ENCODE results near the gene LAMB2.

LAMB2 gene

DNA sequence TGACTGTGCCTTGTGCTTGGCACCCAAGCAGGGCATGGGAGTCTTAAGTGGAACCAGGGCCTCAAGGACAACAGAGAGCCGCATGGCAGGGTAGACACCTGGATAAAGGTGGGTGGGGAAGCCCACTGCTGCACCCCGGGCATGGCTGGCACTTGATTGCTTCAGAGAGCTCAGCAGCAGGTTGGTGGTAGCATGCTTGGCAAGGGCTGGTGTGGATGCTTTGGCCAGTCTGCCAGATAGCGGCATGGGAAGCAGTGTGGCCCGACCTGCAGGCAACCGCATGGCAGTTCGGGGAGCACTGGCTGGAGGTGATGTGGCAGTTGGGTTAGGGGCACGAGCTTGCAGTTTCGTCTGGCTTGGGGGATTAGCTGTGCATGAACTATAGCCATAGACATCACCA lies 30.8 kb upstream of the LAMB2 start:
- Histone ChIP-seq H3K36me3 (ENCODE audit: control insufficient read depth, insufficient read depth, low read length) (peaks cover 19% of the 10 kb centered on the region), H3K4me3 (replicated peaks; ENCODE audit: low read depth, low read length) (no peak overlapping the region), H3K27me3 (replicated peaks; ENCODE audit: control insufficient read depth, insufficient read depth, low read length) (no peaks in the 10 kb centered on the region)
- TF ChIP-seq, protein P1, sequence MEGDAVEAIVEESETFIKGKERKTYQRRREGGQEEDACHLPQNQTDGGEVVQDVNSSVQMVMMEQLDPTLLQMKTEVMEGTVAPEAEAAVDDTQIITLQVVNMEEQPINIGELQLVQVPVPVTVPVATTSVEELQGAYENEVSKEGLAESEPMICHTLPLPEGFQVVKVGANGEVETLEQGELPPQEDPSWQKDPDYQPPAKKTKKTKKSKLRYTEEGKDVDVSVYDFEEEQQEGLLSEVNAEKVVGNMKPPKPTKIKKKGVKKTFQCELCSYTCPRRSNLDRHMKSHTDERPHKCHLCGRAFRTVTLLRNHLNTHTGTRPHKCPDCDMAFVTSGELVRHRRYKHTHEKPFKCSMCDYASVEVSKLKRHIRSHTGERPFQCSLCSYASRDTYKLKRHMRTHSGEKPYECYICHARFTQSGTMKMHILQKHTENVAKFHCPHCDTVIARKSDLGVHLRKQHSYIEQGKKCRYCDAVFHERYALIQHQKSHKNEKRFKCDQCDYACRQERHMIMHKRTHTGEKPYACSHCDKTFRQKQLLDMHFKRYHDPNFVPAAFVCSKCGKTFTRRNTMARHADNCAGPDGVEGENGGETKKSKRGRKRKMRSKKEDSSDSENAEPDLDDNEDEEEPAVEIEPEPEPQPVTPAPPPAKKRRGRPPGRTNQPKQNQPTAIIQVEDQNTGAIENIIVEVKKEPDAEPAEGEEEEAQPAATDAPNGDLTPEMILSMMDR (IDR thresholded peaks at IDR 0.05; ENCODE audit: insufficient read depth, low read length, poor library complexity, severe bottlenecking) = no peak
- no peak for DNase-seq (ENCODE audit: extremely low read depth, insufficient read length)

DNA sequence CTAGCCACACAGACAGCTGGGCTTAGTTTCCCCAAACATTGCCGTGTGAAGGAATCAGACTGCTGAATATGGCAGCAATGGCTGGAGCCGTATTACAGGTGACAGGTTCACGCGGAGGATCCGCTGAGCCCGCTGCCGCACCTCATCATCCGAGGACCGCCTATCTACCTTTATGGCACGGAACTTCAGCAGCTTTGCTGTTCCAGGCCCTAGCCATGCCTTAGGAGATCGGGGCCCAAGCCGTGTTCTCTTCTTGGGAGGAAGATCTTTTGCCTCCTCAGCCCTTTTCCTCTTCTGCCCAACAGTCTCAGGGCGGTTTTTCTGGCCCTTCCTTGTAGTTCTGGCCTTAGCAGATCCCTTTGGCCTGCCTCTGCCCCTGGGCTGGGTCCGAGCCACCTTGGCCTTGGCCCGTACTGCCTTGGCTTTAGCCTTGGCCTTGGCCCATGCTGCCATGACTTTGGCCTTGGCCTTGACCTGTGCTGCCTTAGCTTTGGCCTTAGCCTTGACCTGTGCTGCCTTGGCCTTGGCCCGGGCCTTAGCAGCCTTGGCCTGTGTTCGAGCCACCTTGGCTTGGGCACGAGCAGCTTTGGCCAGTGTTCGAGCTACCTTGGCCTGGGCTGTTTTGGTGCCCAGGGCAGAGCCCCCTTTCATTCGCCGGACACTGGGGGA lies 30.0 kb upstream of the LAMB2 start:
- Histone ChIP-seq H3K4me3 (replicated peaks; ENCODE audit: low read depth, low read length) (no peak overlapping the region), H3K27me3 (replicated peaks; ENCODE audit: control insufficient read depth, insufficient read depth, low read length) (no peaks in the 10 kb centered on the region), H3K36me3 (ENCODE audit: control insufficient read depth, insufficient read depth, low read length) (peaks cover 19% of the 10 kb centered on the region)
- TF ChIP-seq, protein P1 (IDR thresholded peaks at IDR 0.05; ENCODE audit: insufficient read depth, low read length, poor library complexity, severe bottlenecking) = no peak
- DNase-seq (ENCODE audit: extremely low read depth, insufficient read length) = no peak

DNA sequence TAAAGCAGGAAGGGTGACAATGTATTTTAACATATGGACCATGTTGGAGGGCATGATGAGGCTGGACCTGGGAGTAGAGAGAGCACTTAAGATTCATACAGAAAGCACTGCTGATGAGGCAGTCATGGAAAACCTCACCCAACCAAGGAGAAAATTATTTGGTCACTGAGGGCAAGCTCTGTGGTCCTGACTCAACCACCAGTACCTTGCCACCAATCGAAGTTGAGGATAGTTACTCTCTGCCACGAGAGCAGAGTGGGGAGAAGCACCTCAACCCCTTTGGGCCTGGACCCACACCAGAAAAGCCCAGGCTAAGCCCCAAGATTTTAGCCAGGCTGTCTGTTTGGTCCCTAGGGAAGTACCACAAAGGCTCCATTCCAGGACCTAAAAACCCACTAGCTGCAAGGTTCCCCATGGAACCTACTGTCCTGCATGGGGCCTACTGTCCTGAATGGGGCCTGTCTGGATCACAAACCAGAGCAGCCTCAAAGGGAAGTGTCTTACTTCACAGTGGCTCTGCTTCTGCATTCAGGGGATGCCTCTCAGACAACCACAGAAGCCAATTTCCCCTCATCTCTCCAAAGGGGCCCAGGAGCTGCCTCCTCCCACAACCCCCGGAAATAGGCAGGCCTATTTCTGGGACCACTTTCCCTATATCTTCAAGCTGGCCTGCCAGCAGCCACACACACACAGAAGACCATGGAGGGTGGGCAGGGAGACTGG lies 29.1 kb upstream of the LAMB2 start:
- Histone ChIP-seq H3K27me3 (replicated peaks; ENCODE audit: control insufficient read depth, insufficient read depth, low read length) (no peaks in the 10 kb centered on the region), H3K4me3 (replicated peaks; ENCODE audit: low read depth, low read length) (no peak overlapping the region), H3K36me3 (ENCODE audit: control insufficient read depth, insufficient read depth, low read length) (peaks cover 19% of the 10 kb centered on the region)
- no peak for DNase-seq (ENCODE audit: extremely low read depth, insufficient read length)
- TF ChIP-seq, protein P1 (IDR thresholded peaks at IDR 0.05; ENCODE audit: insufficient read depth, low read length, poor library complexity, severe bottlenecking) = no peak

DNA sequence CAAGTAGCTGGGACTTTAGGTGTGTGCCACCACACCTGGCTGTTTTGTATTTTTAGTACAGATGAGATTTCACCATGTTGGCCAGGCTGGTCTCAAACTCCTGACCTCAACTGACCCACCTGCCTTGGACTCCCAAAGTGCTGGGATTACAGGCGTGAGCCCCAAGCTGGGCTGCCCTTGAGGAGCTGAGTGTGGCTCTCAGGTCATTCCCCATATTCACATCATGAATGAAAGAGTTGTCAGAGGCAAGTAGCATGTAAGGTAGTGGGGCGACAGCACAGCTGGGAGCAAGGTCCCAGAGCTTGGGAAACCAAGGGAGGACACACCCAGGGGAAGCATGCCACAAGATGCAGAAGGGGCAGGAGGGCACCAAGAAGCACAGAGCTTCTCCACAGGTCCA lies 28.3 kb upstream of the LAMB2 start:
- Histone ChIP-seq H3K36me3 (ENCODE audit: control insufficient read depth, insufficient read depth, low read length) (peaks cover 19% of the 10 kb centered on the region), H3K4me3 (replicated peaks; ENCODE audit: low read depth, low read length) (no peak overlapping the region), H3K27me3 (replicated peaks; ENCODE audit: control insufficient read depth, insufficient read depth, low read length) (no peaks in the 10 kb centered on the region)
- no peak for DNase-seq (ENCODE audit: extremely low read depth, insufficient read length)
- TF ChIP-seq, protein P1 (IDR thresholded peaks at IDR 0.05; ENCODE audit: insufficient read depth, low read length, poor library complexity, severe bottlenecking) = no peak

- H3K27me3 ChIP-seq (replicated peaks; ENCODE audit: control insufficient read depth, insufficient read depth, low read length) = no peaks in the 10 kb centered on the region
- no peak overlapping the region for H3K4me3 ChIP-seq (replicated peaks; ENCODE audit: low read depth, low read length)
- no peak for DNase-seq (ENCODE audit: extremely low read depth, insufficient read length)
- H3K36me3 ChIP-seq (ENCODE audit: control insufficient read depth, insufficient read depth, low read length) = peaks cover 17% of the 10 kb centered on the region
- TF ChIP-seq, protein P1 (IDR thresholded peaks at IDR 0.05; ENCODE audit: insufficient read depth, low read length, poor library complexity, severe bottlenecking) = no peak
Observed at GRCh38 chr3:49158792-49159191, 25.9 kb upstream of the LAMB2 start.
